HG02763 (cell line): ENCODE data around the gene ATP6V0E2.

ENCODE experiments used
- ATAC-seq: cut with Tn5 transposase; IDR thresholded peaks from one replicate; pipeline ENCODE4 v1.9.1; 2021; ENCODE audit warnings: mild to moderate bottlenecking, moderate library complexity; ENCODE audit not compliant: unreplicated experiment

ATP6V0E2 gene

GRCh38 chr7:149838224-149838991 lies 35.4 kb upstream of the ATP6V0E2 start, which contains the start of gene ZNF862:
ZNF862 (plus strand) TSS chr7:149838375; CDS start chr7:149838612, 237 bp downstream.
- ATAC-seq, result peak; percentile 98

- ATAC-seq, result no peak
Measured at GRCh38 chr7:149838992-149839408, 34.8 kb upstream of the ATP6V0E2 start.

GRCh38 chr7:149839933-149840332 lies 33.8 kb upstream of the ATP6V0E2 start:
- ATAC-seq, result no peak

GRCh38 chr7:149843566-149843965 lies 30.2 kb upstream of the ATP6V0E2 start:
- ATAC-seq, result no peak

GRCh38 chr7:149844445-149844844 lies 29.3 kb upstream of the ATP6V0E2 start:
- ATAC-seq, result no peak

GRCh38 chr7:149845257-149845980 lies 28.4 kb upstream of the ATP6V0E2 start:
- no peak for ATAC-seq

- no peak for ATAC-seq
Measured at GRCh38 chr7:149846021-149846420, 27.7 kb upstream of the ATP6V0E2 start.

GRCh38 chr7:149846436-149847046 lies 27.2 kb upstream of the ATP6V0E2 start:
- no peak for ATAC-seq

- no peak for ATAC-seq
Measured at GRCh38 chr7:149849174-149849573, 24.6 kb upstream of the ATP6V0E2 start.

GRCh38 chr7:149850007-149850594 lies 23.7 kb upstream of the ATP6V0E2 start:
- no peak for ATAC-seq

GRCh38 chr7:149850716-149851115 lies 23.1 kb upstream of the ATP6V0E2 start:
- no peak for ATAC-seq

- ATAC-seq, result no peak
Measured at GRCh38 chr7:149851449-149851848, 22.3 kb upstream of the ATP6V0E2 start.

GRCh38 chr7:149853157-149853556 lies 20.6 kb upstream of the ATP6V0E2 start:
- ATAC-seq, result no peak

GRCh38 chr7:149854611-149855360 lies 19.0 kb upstream of the ATP6V0E2 start:
- no peak for ATAC-seq

- no peak for ATAC-seq
Measured at GRCh38 chr7:149855361-149856305, 18.1 kb upstream of the ATP6V0E2 start.

GRCh38 chr7:149856583-149856982 lies 17.2 kb upstream of the ATP6V0E2 start:
- no peak for ATAC-seq

GRCh38 chr7:149859369-149859768 lies 14.4 kb upstream of the ATP6V0E2 start:
- no peak for ATAC-seq

GRCh38 chr7:149859876-149860275 lies 13.9 kb upstream of the ATP6V0E2 start:
- ATAC-seq, result no peak
